Endothelial cell of umbilical vein (primary cell): Measurements from ENCODE around the gene FAM83E.

Experiments used
- CTCF ChIP-seq, 2 donors: IDR thresholded peaks; 1 replicate in 1 of 2; 2 replicates in 1 of 2; pipeline ENCODE4 v1.5.1; 2011; ENCODE audit warnings: low read length in 2 of 2, mild to moderate bottlenecking in 2 of 2, moderate library complexity in 2 of 2, control low read depth in 1 of 2, inconsistent platforms in 1 of 2, low read depth in 1 of 2; ENCODE audit not compliant: insufficient read depth in 1 of 2; ENCODE audit errors: extremely low read depth in 1 of 2
- EZH2 ChIP-seq: IDR thresholded peaks from 2 replicates; pipeline ENCODE4 v1.6.1; 2012; ENCODE audit warnings: borderline replicate concordance, low read depth, mild to moderate bottlenecking, moderate library complexity, low read length, inconsistent platforms; ENCODE audit not compliant: severe bottlenecking
- FOS ChIP-seq: IDR thresholded peaks from 2 replicates; pipeline ENCODE4 v1.6.1; 2011; ENCODE audit warnings: mild to moderate bottlenecking, low read length, moderate library complexity, borderline replicate concordance; ENCODE audit not compliant: insufficient read depth
- MAX ChIP-seq: IDR thresholded peaks from 2 replicates; pipeline ENCODE4 v1.6.1; 2011; ENCODE audit not compliant: insufficient read depth, insufficient read length
- MYC ChIP-seq: IDR thresholded peaks from one replicate; pipeline ENCODE4 v1.6.1; 2011; ENCODE audit warnings: mild to moderate bottlenecking, low read depth, low read length
- POLR2A ChIP-seq: IDR thresholded peaks from 2 replicates; pipeline ENCODE4 v1.6.1; 2012; ENCODE audit warnings: low read depth, mild to moderate bottlenecking, control low read depth, low read length
- POLR2AphosphoS5 ChIP-seq: IDR thresholded peaks from 2 replicates; pipeline ENCODE4 v1.6.1; 2012; ENCODE audit warnings: low read depth, mild to moderate bottlenecking, control low read depth, low read length, moderate library complexity; ENCODE audit not compliant: insufficient read depth

GRCh38 chr19:48635263-48635965, 20.5 kb upstream of the FAM83E start:
- TF ChIP-seq EZH2 (no peak), CTCF (IDR thresholded peaks at IDR 0.05; ENCODE audit: extremely low read depth in 1 of 2, insufficient read depth in 1 of 2, low read depth in 1 of 2, low read length in 2 of 2) (no peak), MAX (no peak), FOS (no peak), POLR2AphosphoS5 (no peak), POLR2A (no peak), MYC (no peak)
